Fibroblast of lung (primary cell): Measurements from ENCODE around the gene PCSK9.

Source experiments
- CTCF ChIP-seq, 2 donors: IDR thresholded peaks in 1 of 2; conservative IDR thresholded peaks in 1 of 2; 1 replicate in 1 of 2; 2 replicates in 1 of 2; pipeline ENCODE4 v1.5.1; 2011 to 2012; ENCODE audit warnings: low read length in 2 of 2, control low read depth in 1 of 2, inconsistent platforms in 1 of 2, low read depth in 1 of 2, mild to moderate bottlenecking in 1 of 2
- EZH2 ChIP-seq: IDR thresholded peaks from 2 replicates; pipeline ENCODE4 v1.5.1; 2012; ENCODE audit warnings: low read length, control low read depth, mild to moderate bottlenecking; ENCODE audit errors: missing control alignments

- no peak for TF ChIP-seq CTCF (conservative IDR thresholded peaks at IDR 0.05 in 1 of 2, IDR thresholded peaks at IDR 0.05 in 1 of 2; ENCODE audit: low read depth in 1 of 2, low read length in 2 of 2)
- no peak for TF ChIP-seq EZH2
Observed at GRCh38 chr1:55089683-55090082, 50.3 kb downstream of the PCSK9 start.
